NCI-H187 (cell line): ENCODE data around the gene SDR42E1.
"Not testable (repeated sequence)": the region's sequence is repeated elsewhere in the genome, so short reads cannot be mapped to it uniquely, and the experiment has no call there.

Source experiments
- DNase-seq, 2 experiments: peaks; one replicate each; lab custom pipeline; 2025; lab: John Stamatoyannopoulos, UW

The SDR42E1 gene

DNA sequence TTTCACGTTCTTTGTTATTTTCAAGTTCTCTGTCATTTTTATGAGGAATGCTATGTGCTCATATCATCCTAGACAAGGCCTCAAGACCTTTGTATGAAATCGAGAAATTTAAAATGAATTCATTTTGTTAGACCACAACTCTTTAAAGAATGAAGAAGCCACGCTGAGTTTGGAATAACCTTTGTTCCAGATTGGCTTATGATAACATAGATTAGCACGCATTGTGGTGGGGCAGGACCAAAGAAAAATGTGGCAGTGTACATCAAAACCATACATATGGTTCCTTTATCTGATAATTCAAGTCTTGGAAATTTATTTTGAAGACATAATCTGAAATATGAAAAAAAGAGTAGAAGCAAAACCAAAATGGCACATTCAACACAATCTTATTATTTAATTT is 26.0 kb upstream of the SDR42E1 start:
- no peak for DNase-seq

DNA sequence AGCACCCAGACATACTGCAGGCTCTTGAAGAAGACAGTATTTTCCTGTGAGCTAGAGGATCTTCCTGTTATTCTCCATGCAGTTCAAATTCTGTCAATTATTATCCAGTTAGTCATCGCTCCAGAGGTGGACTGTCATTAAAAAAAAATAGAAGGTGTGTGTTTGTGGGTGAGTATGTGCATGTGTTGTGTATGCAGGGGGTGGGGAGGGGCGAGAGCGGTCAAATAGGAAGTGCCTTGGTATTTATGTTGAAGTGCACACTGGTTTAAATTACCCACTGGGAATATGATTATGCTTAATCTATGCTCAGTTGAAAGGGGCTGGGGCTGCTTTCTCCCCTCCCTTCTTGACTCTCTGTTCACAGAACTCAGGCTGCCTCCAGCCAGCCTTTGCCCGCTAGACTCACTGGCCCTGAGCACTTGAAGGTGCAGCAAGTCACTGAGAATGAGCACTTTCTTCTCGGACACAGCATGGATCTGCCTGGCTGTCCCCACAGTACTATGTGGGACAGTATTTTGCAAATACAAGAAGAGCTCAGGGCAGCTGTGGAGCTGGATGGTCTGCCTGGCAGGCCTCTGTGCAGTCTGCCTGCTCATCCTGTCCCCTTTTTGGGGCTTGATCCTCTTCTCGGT is 23.8 kb upstream of the SDR42E1 start, which contains the start of gene HSD17B2:
Gene HSD17B2, plus strand, starts transcription at position 273 of the 632 bp plus-strand sequence. Its CDS starts 172 bp downstream, at position 445.
- DNase-seq: no peak

DNA sequence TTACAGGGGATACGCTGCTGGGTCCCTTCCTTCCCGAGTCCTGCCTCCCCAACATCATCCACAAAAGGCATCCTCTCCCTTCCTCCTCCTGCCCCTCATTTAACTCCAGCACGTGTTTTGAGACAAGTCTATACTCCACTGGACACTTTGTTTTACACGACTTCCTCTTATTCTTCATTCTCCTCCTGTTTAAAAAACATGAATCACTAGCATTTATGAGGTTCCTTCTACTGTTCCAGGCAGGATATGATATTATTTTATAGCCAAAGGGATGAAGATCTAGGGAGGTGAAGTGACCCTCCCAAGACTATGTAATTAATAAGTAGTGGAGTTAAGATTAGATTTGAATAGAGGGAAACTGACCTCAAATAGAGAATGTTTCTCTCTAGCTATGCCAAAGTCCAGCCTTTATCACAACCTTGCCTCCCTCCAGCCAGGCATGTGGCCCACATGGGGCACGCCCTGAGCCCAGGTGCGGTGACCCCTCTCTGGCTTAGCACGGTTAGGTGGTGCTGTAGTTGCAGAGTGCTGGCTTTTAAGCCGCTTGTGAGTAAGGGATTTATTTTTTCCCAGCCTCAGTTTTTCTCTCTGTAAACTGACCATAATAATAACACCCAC is 22.5 kb upstream of the SDR42E1 start:
- no peak for DNase-seq

DNA sequence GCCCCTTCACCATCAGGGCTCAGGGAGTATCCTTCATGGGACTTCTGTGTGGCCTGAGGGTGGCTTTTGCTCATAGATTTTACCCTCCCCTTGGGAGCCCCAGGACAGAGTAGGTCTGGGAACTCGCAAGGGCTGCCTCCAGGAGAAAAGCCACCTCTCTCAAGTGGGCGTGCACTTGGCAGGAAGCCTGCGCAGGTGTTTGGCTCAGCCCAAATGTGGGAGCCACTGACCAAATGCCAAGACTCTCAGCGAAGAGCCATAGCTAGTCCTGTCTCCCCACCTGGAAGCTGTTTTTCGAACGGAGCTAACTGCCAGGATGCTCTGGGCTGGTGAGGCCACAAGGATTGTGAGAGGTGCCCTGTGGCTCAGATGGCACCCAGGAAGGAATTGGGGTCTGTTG is 21.7 kb upstream of the SDR42E1 start:
- no peak for DNase-seq

DNA sequence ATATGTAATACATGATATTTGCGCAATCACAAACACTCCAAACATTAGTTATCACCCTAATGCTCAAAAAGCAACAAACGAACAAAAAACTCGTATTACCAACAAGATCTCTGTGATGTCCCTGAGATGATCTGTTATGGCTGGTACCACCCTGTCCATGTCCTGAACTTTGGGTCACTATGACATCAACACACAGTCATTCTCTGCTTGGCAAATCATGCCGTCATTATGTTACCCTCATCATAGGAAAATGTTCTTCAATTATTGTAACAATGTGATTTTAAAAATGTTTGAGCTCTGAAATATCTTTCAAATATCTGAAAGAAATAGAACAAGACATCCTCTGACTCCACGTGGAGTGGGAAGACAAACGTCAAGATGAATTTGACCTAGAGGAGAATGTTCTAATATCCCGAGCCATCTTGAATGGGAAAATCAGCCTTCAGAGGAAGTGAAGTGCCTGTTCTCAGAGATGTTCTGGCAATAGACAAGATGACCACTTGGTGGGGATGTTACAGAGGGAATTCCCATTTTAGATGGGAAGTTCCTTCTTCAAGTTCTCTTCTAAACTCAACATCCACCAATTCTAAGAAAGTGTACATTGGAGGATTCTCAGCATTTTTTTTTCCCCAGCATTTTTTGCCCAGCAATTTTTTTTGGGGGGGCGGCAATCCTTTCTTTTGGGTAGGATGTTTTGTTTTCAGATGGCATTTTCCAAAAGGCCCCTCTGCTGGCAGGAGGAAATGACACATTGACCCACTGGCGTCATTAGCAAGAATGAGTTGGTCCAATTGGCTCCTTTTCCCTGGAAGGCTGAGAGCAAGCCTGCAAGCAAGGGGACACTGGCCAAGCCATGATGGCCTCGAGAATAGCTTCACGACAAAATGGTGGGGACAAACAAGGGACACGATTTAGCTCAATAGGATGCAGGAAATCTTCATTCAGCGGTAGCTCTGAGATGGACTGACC is 20.1 kb upstream of the SDR42E1 start:
- no peak for DNase-seq

DNA sequence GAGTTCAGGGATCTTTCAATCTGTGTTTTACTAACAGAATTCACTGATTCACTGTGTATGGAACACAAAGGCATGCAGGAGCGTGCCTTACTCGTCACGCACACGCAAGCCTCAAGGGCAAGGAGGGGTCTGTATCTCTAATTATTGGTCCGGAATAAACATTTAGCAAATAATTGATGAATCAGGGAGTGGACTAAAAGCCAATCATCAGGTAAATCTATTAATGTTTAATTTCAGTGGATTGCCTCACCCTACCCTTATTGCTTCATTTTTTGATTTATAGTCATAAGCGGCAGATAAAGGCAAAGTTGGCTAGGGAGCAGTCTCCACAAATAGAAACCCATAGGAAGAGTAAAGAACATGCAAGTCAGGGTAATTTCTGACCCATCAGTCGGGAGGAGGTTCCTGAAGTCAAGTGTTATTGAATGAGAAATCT is 16.4 kb upstream of the SDR42E1 start:
- no peak for DNase-seq

DNA sequence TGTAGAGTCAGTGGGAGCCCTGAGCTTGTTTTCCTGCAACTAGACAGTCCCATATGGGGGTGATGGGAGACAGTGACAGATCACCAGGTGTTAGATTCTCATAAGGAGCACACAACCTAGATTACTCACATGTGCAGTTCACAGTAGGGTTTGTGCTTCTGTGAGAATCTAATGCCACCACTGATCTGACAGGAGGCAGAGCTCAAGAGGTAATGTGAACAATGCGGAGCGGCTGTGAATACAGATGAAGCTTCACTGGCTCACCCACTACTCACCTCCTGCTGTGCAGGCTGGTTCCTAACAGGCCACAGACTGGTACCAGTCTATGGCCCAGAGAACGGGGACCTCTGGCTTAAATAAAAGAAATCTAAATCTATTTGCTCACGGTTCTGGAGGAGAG is 13.6 kb upstream of the SDR42E1 start:
- DNase-seq: no peak

DNA sequence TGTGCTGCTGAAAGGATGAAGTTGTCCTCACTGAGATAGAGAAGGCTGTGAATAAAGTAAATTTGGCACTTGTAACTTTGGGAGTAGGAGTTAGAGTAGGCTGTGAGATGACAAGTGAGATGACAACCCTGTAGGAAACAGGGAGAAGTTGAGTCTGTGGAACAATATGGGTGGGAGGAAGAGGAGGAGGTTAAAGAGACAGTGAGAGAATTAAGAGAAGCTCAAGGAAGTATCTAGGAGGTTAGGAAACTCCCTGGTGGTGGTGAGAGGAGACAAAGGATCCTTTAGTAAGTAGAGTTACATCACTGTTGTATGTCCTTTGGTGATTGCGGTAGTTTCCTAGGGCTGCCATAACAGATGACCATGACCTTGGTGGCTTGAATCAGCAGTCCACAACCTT is 13.0 kb upstream of the SDR42E1 start:
- DNase-seq: no peak

DNA sequence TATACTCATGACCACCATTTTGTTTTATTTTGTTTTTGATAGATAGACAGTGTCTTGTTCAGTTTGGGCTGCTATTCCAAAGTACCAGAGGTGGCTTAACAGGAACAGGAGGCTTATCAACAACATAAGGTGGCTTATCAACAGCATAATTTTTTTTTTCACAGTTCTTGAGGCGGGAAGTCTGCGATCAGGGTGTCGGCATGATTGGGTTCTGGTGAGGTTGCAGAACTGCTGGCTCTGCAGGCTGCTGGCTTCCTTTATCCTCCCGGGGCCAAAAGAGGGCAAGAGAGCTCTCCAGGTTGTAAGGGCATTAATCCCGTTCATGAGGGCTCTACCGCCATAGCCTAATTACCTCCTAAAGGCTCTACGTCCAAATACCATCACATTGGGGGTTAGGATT is 11.9 kb upstream of the SDR42E1 start:
- no peak for DNase-seq

DNA sequence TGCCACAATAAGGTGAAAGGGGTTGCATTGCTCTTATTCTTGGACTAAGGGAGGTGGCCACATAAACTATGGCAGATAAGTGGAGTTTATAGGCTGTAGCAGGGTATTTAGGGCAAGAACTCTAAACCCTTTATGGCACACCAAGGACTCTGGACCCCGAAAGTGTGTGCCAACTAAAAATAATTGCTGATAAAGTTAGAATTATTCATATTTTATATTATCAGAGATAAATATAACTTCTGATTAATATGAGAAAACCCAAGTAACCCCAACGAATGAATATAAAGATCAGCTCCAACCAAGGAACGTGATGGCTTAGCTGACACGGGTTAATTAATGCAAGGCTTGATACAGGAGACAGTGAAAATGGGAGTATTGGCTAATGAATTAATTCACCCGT is 8.8 kb upstream of the SDR42E1 start:
- no peak for DNase-seq

DNA sequence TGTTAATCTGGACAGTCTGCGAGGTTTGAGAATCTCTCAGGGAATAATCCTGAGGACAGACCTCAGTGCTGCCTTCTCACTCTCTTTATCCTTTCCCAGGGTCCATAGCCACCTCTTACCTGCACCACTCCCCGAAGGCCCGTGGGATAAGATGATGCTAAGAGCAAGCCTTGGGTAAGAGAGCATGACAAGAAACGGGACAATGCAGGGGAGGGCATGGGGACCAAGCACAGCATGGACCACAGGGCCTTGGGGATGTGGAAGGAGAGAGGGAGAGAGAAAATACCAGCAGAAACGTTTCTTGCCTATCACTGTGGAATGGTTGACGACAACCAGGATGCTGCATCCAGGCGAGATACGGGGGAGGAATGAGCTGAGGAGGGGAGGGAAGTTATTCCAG is 8.3 kb upstream of the SDR42E1 start:
- no peak for DNase-seq

DNA sequence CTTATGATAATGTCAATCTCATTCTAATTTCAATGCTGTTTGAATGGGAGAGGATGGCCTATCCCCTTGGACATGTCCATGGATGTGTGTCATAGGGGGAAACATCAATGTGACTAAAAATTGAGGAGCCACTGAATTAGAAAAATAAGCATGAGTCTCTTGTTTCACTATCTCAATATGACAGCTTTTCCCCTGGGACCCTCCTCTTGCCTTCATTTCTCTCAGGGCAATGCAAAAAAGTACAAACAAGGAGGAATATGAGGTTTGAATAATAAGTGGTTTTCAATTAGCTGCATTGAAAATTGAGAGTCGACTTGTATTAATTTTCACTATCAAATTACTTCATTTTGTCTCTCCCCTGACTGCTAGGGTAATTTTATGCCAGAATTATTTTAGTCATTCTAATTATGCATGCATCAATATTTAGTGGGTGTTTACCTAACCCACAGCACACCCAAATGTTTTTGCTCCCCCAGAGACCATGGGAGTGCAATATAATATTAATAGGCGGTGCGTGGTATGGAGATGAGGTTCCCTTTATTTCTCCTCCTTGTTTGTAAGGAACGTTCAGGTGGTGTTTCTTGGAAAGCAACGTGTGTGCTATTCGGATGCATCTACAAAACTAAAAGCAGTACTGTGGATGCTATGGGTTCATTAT is 6.8 kb upstream of the SDR42E1 start:
- DNase-seq: no peak

DNA sequence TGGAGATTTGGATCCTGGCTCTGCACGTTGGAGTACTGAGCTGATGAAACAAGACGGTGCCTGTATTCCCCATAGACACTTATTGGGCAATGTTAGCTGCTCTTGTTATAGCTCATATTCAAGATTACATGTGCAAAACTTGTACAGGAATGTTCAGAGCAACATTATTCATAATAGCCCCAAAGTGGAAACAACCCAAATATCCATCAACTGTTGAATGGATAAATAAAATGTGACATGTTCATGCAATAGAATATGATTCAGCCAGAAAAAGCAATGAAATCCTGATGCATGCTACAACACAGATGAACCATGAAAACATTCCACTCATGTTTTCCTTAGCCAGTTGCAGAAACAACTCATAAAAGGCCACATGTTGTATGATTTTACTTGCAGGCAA is 5.7 kb upstream of the SDR42E1 start:
- no peak for DNase-seq

DNA sequence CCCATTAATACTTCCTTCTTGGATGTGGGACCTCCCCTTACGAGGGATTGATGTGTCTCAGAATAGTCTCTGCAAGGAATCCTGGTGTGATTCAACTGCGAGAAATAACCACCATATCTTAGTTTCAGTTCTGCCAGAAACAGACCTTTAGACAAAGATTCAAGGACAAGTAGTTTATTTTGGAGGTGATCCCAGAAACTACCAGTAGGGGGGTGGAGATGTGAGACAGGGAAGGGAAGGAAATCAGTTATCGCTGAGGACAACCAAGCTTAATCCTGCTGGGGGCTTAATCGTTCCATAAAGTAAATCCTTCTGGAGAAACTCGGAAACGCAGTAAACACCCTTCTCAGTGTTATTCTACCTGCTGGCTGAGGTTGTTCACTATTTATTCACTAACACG is 5.0 kb upstream of the SDR42E1 start:
- no peak for DNase-seq

DNA sequence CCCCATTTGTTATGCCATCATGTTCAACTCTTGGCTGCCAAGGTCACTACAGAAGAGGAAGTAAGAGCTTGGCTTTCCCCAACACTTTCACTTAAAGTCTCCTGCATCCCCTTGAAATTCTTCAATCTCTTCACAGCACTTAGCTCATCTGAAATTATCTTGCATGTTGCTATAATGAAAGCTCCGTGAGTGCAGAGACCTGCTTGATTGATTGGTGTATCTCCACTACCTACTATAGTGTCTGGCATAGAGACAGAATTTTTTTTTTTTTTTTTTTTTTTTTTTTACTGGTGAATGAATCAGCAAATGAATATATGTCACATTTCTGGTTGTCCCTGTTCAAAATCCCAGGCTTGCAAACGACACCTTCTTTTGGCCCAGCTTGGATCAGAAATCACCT is 1.9 kb upstream of the SDR42E1 start:
- DNase-seq: no peak

DNA sequence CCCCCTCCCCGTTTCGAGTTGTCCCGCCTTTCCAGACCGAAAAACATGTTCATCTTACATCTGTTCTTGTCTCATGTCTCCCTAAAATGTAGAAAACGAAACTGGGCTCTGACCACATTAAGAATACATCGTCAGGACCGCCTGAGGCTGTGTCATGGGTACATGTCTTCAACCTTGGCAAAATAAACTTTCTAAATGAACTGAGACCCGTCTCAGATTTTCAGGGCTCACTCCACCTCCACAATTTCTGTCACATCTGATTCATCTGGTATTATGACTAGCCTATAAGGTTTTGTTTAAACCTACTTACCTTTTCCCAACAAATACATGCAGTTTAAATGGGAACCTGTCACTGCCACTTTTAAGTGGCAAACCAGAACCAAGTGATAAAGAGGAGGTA is 621 bp downstream of the SDR42E1 start:
- no peak for DNase-seq

DNA sequence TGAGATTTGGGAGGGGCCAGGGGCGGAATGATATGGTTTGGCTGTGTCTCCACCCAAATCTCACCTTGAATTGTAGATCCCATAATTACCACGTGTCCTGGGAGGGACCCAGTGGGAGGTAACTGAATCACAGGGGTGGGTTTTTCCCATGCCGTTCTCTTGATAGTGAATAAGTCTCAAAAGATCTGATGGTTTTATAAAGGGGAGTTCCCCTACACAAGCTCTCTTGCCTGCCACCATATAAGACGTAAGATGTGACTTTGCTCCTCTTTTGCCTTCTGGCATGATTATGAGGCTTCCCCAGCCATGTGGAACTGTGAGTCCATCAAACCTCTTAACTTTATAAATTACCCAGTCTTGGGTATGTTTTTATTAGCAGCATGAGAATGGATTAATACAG is 1.5 kb downstream of the SDR42E1 start:
- DNase-seq: not testable (repeated sequence)

DNA sequence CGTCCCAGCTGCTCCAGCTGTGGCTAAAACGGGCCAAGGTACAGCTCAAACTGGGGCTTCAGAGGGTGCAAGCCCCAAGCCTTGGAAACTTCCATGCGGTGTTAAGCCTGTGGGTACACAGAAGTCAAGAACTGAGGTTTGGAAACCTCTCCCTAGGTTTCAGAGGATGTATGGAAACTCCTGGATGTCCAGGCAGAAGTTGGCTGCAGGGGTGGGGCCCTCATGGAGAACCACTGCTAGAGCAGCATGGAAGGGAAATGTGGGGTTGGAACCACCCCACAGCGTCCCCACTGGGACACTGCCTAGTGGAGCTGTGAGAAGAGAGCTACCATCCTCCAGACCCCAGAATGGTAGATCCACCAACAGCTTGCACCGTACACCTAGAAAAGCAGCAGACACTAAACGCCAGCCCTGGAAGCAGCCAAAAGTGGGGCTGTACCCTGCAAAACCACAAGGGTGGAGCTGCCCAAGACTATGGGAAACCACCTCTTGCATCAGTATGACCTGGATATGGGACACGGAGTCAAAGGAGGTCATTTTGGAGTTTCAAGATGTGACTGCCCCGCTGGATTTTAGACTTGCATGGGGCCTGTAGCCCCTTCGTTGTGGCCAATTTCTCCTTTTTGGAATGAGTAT is 2.2 kb downstream of the SDR42E1 start:
- no peak for DNase-seq

DNA sequence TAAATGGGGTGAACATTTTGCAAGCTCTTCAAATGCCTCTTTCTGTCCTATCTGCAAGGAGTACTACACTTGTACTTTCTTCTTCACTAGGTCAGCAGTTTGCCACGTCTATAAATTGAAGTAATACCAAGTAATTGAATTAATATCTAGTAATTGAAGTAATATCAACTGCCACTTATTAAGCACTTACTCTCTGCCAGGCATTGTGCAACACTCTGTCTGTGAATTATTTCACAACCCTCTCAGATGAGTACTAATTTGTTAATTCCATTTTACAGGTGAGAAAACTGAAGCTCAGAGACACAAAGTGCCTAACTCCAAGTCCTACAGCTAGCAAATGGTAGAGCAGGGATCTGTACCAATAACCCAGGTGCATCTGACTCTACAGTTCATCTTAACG is 4.1 kb downstream of the SDR42E1 start:
- no peak for DNase-seq

DNA sequence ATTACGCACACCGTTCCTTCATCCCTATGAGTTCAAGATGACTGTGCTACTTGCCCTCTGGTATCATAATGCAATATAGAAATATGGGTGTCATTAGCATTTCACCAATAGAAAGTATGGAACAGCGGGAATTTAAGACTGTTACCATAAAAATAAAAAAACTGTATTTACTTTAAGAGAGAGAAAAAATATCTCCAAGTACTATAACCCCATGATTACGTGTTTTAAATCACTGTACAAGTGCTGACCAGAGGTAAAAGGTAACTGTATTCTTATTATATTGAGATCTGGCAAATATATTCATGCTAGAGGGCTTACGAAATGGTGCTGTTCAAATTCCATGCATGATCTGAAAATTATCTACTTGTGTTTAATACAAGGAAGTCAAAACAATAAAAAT is 5.2 kb downstream of the SDR42E1 start:
- no peak for DNase-seq

DNA sequence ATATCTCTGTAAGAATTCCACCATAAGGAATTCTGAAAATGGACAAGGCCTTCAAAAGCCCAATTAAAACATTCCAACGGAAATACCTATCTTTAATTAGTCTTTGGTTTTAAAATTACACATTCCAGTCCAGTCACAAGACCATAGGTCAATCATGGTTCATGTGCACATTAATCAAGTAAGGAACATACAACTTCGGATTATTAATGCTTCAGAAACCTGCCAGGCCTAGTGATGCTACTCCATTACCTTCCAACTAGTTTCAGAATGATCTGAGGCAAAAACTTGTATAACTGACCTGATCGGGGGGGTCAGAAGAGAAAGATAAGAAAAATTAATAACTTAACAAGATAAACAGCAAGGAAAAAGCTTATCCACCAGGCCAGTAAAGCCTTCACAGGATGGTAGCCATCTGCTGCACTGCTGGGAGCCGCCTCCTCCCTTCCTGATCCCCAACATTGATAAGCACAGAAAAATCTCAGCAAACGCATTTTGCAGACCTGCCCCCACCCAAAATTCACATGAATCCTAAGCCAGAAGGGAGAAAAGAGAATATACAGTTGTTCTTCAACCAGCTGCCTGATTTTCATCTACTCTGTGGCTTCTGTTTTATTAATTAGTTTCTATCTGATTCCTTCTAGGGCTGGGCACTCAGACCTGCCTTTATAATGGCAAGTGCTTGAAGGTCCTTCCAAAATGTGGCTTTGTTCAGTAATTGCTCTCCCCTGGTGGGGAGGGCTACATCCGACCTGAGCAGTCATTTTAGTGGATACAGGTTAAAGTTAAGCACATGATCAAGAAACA is 6.0 kb downstream of the SDR42E1 start:
- DNase-seq: no peak
